BE2C (cell line): ENCODE results near the gene C19orf12.

Experiments used
- DNase-seq: peaks from one replicate; pipeline ENCODE4 v3.0.0-alpha.2; 2020
- H3K27me3 ChIP-seq: fragments of 250-450 bp; sonication (Bioruptor Pico); 2 replicates; pipeline ENCODE4 v1.5.1; 2020; ENCODE audit warnings: mild to moderate bottlenecking
- H3K36me3 ChIP-seq: fragments of 250-450 bp; sonication (Bioruptor Pico); 2 replicates; pipeline ENCODE4 v1.5.1; 2020; ENCODE audit warnings: mild to moderate bottlenecking
- H3K4me1 ChIP-seq: fragments of 250-450 bp; sonication (Bioruptor Pico); 2 replicates; pipeline ENCODE4 v1.5.1; 2020
- H3K4me3 ChIP-seq: 2 replicates; pipeline ENCODE4 v1.5.1; 2011; ENCODE audit warnings: low read depth, low read length
- H3K9me3 ChIP-seq: fragments of 250-450 bp; sonication (Bioruptor Pico); 2 replicates; pipeline ENCODE4 v1.5.1; 2020
- TF ChIP-seq, protein P1 (sequence below): IDR thresholded peaks from 2 replicates; pipeline ENCODE4 v1.5.1; 2012; ENCODE audit warnings: mild to moderate bottlenecking, low read depth, low read length

C19orf12 gene

GRCh38 chr19:29668746-29669609 is 46.1 kb downstream of the C19orf12 start:
- no peaks in the 10 kb centered on the region for H3K9me3 ChIP-seq
- H3K27me3 ChIP-seq = no peaks in the 10 kb centered on the region
- TF ChIP-seq, protein P1, sequence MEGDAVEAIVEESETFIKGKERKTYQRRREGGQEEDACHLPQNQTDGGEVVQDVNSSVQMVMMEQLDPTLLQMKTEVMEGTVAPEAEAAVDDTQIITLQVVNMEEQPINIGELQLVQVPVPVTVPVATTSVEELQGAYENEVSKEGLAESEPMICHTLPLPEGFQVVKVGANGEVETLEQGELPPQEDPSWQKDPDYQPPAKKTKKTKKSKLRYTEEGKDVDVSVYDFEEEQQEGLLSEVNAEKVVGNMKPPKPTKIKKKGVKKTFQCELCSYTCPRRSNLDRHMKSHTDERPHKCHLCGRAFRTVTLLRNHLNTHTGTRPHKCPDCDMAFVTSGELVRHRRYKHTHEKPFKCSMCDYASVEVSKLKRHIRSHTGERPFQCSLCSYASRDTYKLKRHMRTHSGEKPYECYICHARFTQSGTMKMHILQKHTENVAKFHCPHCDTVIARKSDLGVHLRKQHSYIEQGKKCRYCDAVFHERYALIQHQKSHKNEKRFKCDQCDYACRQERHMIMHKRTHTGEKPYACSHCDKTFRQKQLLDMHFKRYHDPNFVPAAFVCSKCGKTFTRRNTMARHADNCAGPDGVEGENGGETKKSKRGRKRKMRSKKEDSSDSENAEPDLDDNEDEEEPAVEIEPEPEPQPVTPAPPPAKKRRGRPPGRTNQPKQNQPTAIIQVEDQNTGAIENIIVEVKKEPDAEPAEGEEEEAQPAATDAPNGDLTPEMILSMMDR = peak; percentile 12
- DNase-seq = no peak
- H3K4me3 ChIP-seq = no peak overlapping the region
- H3K36me3 ChIP-seq = no peaks in the 10 kb centered on the region; the same call in 1 of the 2 replicates
- no peaks in the 10 kb centered on the region for H3K4me1 ChIP-seq

GRCh38 chr19:29667901-29668341 is 47.1 kb downstream of the C19orf12 start:
- no peaks in the 10 kb centered on the region for H3K4me1 ChIP-seq
- no peaks in the 10 kb centered on the region for H3K27me3 ChIP-seq
- DNase-seq = no peak
- no peak overlapping the region for H3K4me3 ChIP-seq
- H3K36me3 ChIP-seq = no peaks in the 10 kb centered on the region; the same call in 1 of the 2 replicates
- TF ChIP-seq, protein P1 = no peak
- H3K9me3 ChIP-seq = no peaks in the 10 kb centered on the region

- Histone ChIP-seq H3K36me3 (no peaks in the 10 kb centered on the region; the same call in 1 of the 2 replicates), H3K27me3 (no peaks in the 10 kb centered on the region), H3K4me1 (no peaks in the 10 kb centered on the region), H3K9me3 (no peaks in the 10 kb centered on the region), H3K4me3 (no peak overlapping the region)
- DNase-seq = no peak
- TF ChIP-seq, protein P1 = no peak
Measured at GRCh38 chr19:29667387-29667783, 47.7 kb downstream of the C19orf12 start.

- no peaks in the 10 kb centered on the region for H3K9me3 ChIP-seq
- TF ChIP-seq, protein P1 = no peak
- H3K4me3 ChIP-seq = no peak overlapping the region
- H3K36me3 ChIP-seq = no peaks in the 10 kb centered on the region; the same call in 1 of the 2 replicates
- no peaks in the 10 kb centered on the region for H3K27me3 ChIP-seq
- no peaks in the 10 kb centered on the region for H3K4me1 ChIP-seq
- DNase-seq = no peak
Measured at GRCh38 chr19:29666578-29667386, 48.3 kb downstream of the C19orf12 start.

GRCh38 chr19:29665826-29666577 is 49.1 kb downstream of the C19orf12 start:
- H3K9me3 ChIP-seq = no peaks in the 10 kb centered on the region
- no peak for DNase-seq
- TF ChIP-seq, protein P1 = no peak
- no peaks in the 10 kb centered on the region for H3K4me1 ChIP-seq
- H3K36me3 ChIP-seq = no peaks in the 10 kb centered on the region
- H3K27me3 ChIP-seq = no peaks in the 10 kb centered on the region
- peak overlapping the region; percentile 61 for H3K4me3 ChIP-seq
